ENCODE results near the gene MSI2.

Gene MSI2

DNA sequence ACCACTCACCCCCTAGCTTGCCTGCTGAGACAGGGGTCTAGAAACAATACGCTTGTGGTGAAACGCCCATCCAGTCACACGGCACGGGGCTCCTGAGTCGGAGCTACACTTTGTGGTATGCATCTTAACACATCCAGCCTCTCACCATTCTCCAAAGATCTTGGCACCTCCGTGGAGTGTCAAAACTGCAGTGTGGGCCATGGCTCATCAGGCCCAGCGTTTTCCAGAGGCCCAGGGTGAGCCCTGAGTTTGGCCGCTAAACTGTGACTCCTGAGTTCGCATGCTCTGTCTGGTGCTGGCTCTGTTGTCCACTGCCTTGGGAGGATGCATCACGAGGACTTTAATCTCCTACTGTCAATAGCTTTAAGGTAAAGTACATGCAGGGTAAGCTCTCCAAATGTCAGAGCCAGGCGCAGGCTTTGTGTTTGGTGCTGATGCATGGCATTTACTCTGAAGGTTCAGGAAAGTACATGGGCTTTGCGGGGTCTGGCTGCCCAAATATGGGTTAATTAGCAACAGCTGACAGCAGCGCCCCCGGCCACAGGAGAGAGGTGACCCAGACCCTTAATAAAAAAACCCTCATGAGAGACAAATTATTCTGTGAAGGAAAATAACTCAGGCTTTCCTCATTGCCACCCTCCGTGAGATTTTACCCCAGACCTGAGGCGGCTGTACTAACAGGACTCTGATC lies 370.3 kb downstream of the MSI2 start:
- Histone ChIP-seq H2AFZ (ENCODE audit: low read length) (no peak overlapping the region), H4K20me1 (ENCODE audit: insufficient read depth, low read length, poor library complexity, severe bottlenecking) (peaks cover 5% of the 10 kb centered on the region), H3K36me3 (ENCODE audit: insufficient read depth, low read length) (peaks cover 97% of the 10 kb centered on the region), H3K4me3 (ENCODE audit: low read length, poor library complexity, severe bottlenecking) (no peak overlapping the region), H3K4me1 (ENCODE audit: insufficient read depth, low read length, poor library complexity, severe bottlenecking) (no peaks in the 10 kb centered on the region), H3K9ac (ENCODE audit: low read depth, low read length, poor library complexity, severe bottlenecking) (no peak overlapping the region), H3K27me3 (ENCODE audit: insufficient read depth, low read length, poor library complexity, severe bottlenecking) (no peaks in the 10 kb centered on the region), H3K79me2 (ENCODE audit: insufficient read depth, low read length) (no peaks in the 10 kb centered on the region), H3K9me2 (replicated peaks; ENCODE audit: low read depth, low read length) (no peaks in the 10 kb centered on the region), H3F3A (ENCODE audit: low read depth) (no peaks in the 10 kb centered on the region), H3K4me2 (ENCODE audit: low read depth, low read length, poor library complexity, severe bottlenecking) (no peak overlapping the region), H3K9me3 (ENCODE audit: insufficient read depth, low read depth, low read length) (no peaks in the 10 kb centered on the region)
- TF ChIP-seq EZH2phosphoT487 (IDR thresholded peaks at IDR 0.05; ENCODE audit: borderline replicate concordance) = no peak
- TF ChIP-seq, protein P1, sequence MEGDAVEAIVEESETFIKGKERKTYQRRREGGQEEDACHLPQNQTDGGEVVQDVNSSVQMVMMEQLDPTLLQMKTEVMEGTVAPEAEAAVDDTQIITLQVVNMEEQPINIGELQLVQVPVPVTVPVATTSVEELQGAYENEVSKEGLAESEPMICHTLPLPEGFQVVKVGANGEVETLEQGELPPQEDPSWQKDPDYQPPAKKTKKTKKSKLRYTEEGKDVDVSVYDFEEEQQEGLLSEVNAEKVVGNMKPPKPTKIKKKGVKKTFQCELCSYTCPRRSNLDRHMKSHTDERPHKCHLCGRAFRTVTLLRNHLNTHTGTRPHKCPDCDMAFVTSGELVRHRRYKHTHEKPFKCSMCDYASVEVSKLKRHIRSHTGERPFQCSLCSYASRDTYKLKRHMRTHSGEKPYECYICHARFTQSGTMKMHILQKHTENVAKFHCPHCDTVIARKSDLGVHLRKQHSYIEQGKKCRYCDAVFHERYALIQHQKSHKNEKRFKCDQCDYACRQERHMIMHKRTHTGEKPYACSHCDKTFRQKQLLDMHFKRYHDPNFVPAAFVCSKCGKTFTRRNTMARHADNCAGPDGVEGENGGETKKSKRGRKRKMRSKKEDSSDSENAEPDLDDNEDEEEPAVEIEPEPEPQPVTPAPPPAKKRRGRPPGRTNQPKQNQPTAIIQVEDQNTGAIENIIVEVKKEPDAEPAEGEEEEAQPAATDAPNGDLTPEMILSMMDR (conservative IDR thresholded peaks at IDR 0.05; ENCODE audit: low read length) = no peak

DNA sequence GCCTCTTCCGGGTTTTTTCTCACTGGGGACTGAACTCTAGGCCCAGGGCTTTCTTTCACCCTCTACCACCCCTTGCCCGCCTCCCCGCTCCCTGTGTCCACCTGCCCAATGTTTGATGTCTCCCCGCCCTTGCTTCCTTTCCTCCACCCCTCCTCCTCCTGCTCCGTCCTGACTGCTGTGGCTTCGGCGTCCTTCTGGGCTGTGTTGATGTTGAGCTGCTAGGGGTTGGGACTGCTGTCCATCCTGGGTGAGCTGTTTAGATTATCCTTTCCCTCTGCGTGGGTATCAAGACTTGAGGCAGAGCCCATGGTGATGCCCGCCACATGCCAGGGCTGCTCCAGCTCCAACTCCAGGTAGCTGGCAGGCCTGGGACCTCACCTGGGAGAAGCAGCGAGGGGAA lies 371.3 kb downstream of the MSI2 start:
- no peak overlapping the region for H3K4me2 ChIP-seq (ENCODE audit: low read depth, low read length, poor library complexity, severe bottlenecking)
- no peak overlapping the region for H3K9ac ChIP-seq (ENCODE audit: low read depth, low read length, poor library complexity, severe bottlenecking)
- H3F3A ChIP-seq (ENCODE audit: low read depth) = no peaks in the 10 kb centered on the region
- no peak overlapping the region for H3K4me3 ChIP-seq (ENCODE audit: low read length, poor library complexity, severe bottlenecking)
- no peak overlapping the region for H2AFZ ChIP-seq (ENCODE audit: low read length)
- H3K9me2 ChIP-seq (replicated peaks; ENCODE audit: low read depth, low read length) = no peaks in the 10 kb centered on the region
- H3K36me3 ChIP-seq (ENCODE audit: insufficient read depth, low read length) = peaks cover 99% of the 10 kb centered on the region
- TF ChIP-seq, protein P1 (conservative IDR thresholded peaks at IDR 0.05; ENCODE audit: low read length) = no peak
- no peak for TF ChIP-seq EZH2phosphoT487 (IDR thresholded peaks at IDR 0.05; ENCODE audit: borderline replicate concordance)
- H3K4me1 ChIP-seq (ENCODE audit: insufficient read depth, low read length, poor library complexity, severe bottlenecking) = no peaks in the 10 kb centered on the region
- no peaks in the 10 kb centered on the region for H3K79me2 ChIP-seq (ENCODE audit: insufficient read depth, low read length)
- H3K27me3 ChIP-seq (ENCODE audit: insufficient read depth, low read length, poor library complexity, severe bottlenecking) = no peaks in the 10 kb centered on the region
- peaks cover 4% of the 10 kb centered on the region for H4K20me1 ChIP-seq (ENCODE audit: insufficient read depth, low read length, poor library complexity, severe bottlenecking)
- no peaks in the 10 kb centered on the region for H3K9me3 ChIP-seq (ENCODE audit: insufficient read depth, low read depth, low read length)

DNA sequence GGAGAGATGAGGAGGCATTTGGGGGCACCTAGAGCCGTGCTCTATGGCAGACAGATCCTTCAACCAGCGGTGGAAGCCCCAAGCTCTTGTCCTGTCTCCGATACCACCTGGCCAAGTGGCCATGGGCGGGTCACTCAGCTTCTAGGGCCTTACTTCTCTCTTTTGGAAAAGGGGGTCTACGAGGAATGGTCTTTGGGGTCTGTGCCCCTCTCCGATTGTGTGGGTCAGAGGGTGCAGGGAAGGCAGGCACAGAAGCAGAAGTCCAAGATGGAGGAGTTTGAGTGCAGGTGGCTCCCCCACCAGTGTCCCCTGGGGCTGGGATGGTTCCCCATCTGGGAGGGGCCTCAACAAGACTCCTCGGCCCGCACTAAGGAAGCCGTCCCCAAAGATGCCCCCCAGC lies 372.1 kb downstream of the MSI2 start:
- Histone ChIP-seq H3K4me3 (ENCODE audit: low read length, poor library complexity, severe bottlenecking) (no peak overlapping the region), H3K9me2 (replicated peaks; ENCODE audit: low read depth, low read length) (no peaks in the 10 kb centered on the region), H3K4me2 (ENCODE audit: low read depth, low read length, poor library complexity, severe bottlenecking) (no peak overlapping the region), H3K9ac (ENCODE audit: low read depth, low read length, poor library complexity, severe bottlenecking) (no peak overlapping the region), H3K36me3 (ENCODE audit: insufficient read depth, low read length) (peaks cover 99% of the 10 kb centered on the region), H2AFZ (ENCODE audit: low read length) (no peak overlapping the region), H3F3A (ENCODE audit: low read depth) (no peaks in the 10 kb centered on the region), H4K20me1 (ENCODE audit: insufficient read depth, low read length, poor library complexity, severe bottlenecking) (no peaks in the 10 kb centered on the region), H3K27me3 (ENCODE audit: insufficient read depth, low read length, poor library complexity, severe bottlenecking) (no peaks in the 10 kb centered on the region), H3K79me2 (ENCODE audit: insufficient read depth, low read length) (no peaks in the 10 kb centered on the region), H3K9me3 (ENCODE audit: insufficient read depth, low read depth, low read length) (no peaks in the 10 kb centered on the region), H3K4me1 (ENCODE audit: insufficient read depth, low read length, poor library complexity, severe bottlenecking) (no peaks in the 10 kb centered on the region)
- TF ChIP-seq EZH2phosphoT487 (IDR thresholded peaks at IDR 0.05; ENCODE audit: borderline replicate concordance) = no peak
- TF ChIP-seq, protein P1 (conservative IDR thresholded peaks at IDR 0.05; ENCODE audit: low read length) = no peak
